GM21528 (cell line): ENCODE data around the gene OMP.
"Not testable (repeated sequence)": the region's sequence is repeated elsewhere in the genome, so short reads cannot be mapped to it uniquely, and the experiment has no call there.

Source experiments
- ATAC-seq: cut with Tn5 transposase; IDR thresholded peaks from one replicate; pipeline ENCODE4 v1.9.1; 2021; ENCODE audit warnings: mild to moderate bottlenecking, moderate library complexity; ENCODE audit not compliant: unreplicated experiment, low FRiP score

OMP gene

DNA sequence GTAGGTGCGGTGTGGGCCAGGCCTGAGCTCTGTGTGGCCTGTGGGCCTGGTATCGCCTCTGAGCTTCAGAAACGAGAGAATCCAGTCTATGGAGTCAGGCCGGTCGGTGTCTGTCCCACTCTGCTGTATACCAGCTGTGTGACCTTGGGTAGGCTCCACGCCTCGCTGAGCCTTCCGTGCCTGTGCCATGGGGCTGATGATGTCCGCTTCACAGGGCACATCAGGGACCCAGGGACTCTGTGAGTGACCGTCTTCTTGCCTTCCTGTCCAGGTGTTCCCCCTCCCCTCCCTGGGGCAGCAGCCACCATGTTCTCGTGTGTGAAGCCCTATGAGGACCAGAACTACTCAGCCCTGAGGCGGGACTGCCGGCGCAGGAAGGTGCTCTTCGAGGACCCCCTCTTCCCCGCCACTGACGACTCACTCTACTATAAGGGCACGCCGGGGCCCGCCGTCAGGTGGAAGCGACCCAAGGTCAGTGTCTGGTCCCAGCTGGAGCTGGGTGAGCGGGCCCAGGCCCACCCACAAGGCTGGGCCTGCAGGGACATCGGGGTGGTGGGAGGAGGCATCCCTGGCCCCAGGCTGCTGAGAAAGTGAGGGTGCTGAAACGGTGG is 18.0 kb upstream of the OMP start:
- no peak for ATAC-seq

GRCh38 chr11:77085652-77086051 is 17.0 kb upstream of the OMP start:
- no peak for ATAC-seq

DNA sequence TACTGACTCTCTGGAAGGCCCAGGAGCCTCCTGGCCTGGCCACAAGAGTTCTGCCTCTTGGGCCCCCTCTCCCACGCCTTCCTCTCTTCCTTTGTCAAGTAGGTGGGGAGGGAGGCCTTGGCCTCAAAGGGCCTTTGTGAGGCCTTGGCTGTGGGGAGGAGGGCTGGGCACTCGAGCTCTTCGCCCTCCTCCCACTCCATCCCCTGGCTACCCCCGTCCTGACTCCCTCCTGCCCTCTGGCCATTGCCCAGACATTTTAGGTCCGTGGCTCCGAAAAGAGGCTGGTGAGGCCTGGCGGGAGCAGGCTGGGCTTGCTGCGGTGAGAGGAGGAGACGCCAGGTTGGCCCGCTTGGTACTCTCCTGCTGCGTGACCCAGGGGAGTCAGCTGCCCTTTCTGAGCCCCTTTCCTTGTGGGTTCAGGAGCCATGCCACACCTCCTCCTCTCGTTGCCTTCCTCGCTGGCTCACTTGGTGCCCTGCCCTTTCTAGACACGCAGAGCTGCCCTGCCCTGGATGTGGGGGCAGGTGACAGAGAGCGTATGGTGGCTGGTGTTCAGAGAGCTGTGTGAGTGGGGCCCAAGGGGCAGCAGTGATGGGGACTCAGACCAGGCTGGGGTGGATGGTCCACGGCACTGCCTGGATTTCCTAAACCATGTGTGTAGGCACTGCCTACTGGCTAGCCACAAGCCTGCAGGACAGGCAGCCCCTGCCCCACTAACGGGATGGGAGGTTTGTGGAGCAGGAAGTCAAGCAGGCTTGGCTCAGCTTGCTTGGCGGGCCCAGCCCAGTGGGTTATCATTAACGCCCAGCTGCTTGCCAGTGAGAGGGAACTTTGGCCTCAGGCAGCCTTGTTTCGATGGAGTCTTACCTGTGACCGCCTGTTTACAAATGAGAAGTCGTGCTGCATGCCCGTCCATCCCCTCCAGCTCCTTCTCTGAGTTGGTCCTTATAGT is 15.8 kb upstream of the OMP start:
- no peak for ATAC-seq

GRCh38 chr11:77087723-77088225 is 14.9 kb upstream of the OMP start:
- ATAC-seq: no peak

- no peak for ATAC-seq
These were observed 14.2 kb upstream of the OMP start for GRCh38 chr11:77088236-77089003.

- no peak for ATAC-seq
These were observed 13.6 kb upstream of the OMP start for GRCh38 chr11:77089004-77089545.

DNA sequence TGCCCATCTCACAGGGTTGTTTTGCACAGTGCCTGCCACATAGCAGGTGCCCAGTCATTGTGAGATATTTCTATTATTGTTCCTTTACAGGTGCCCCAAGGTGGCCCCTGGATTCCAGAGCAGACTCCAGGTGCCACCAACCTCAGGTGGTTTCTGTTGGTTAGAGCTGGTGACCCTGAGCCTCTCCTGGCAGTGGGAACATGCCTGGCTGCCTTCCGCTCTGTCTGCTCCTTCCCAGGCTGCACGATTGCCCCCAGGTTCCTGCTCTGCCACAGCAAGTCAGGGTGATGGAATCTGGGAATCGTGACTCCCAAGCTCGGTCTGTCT is 12.6 kb upstream of the OMP start:
- ATAC-seq: no peak

DNA sequence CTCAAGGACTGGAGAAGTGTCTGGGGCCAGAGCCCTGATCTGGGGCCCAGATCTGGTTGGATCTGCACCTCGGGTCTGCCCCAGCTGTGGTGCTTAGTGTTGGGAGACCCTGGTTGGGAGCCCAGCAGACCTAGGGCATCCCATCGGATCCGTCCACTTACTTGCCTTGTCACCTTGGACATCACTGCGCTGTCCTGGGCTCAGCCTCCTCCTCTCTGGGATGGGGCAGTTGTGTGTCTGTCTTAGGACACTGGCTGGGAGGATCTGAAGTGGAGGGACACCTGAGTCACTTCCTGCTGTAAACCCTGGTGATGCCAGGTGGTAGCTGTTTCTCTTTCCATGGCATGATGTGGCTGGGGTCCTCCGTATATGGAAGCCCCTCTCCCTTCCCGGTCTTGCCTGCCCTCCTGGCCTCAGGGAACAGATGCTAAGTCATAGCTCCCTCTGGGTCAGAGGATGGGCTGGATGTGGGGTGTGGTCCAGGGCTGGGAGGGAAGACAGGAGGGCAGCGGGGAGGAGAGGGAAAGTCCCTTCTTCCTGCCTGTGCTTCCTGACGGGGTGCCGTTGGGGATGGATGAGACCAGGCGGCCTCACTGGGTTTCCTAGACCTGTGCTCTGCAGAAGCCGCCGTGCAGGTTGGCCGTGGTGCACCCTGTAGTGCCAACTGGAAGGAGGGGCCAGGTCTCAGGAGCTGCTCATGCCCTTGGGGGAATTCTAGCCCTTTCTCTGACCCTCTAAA is 12.1 kb upstream of the OMP start:
- no peak for ATAC-seq

- no peak for ATAC-seq
These were observed 11.3 kb upstream of the OMP start for GRCh38 chr11:77091146-77091940.

DNA sequence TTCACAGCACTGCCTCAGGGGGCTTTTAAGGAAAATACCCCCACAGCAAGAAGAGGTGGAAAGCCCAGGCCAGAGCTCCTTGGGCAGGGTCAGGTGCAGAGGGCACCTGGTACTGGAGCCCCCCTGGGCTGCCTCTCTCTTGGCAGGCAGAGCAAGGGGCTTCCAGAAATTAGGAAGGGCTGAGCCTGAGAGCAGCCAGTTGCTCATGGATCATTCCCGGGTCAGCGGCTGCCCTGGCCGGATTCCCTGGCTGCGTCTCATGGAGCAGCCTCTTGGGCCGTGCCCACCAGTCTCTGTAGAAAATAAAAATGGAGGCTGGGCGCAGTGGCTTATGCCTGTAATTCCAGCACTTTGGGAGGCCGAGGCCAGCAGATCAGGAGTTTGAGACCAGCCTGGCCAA is 10.3 kb upstream of the OMP start:
- ATAC-seq: no peak

- ATAC-seq: no peak
These were observed 9.4 kb upstream of the OMP start for GRCh38 chr11:77093056-77093891.

- no peak for ATAC-seq
These were observed 8.4 kb upstream of the OMP start for GRCh38 chr11:77093987-77094840.

DNA sequence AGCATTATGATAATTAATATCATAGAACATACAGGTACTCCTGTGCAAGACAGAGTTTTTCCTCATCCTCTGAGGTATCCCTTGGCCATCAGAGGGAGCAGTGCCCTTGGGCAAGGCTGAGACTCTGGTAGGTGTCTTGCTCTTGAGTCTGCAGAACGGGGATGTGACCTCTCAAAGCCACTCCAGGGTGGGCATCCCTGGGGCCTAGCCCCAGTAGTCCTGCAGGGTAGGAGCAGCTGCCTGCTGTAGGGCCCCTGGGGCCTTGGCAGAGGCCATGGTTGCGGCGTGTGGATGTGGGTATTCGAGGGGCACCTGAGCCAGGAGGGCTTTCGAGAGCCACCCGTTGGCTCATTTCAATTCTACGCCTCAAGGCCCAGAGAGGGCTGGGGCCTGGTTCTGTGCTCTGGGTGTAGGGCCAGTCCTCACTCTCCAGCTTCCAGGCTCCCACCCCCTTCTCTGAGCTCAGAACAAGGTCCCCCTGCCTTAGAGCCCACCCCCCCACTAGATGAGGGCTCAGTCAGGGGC is 7.7 kb upstream of the OMP start:
- ATAC-seq: no peak

DNA sequence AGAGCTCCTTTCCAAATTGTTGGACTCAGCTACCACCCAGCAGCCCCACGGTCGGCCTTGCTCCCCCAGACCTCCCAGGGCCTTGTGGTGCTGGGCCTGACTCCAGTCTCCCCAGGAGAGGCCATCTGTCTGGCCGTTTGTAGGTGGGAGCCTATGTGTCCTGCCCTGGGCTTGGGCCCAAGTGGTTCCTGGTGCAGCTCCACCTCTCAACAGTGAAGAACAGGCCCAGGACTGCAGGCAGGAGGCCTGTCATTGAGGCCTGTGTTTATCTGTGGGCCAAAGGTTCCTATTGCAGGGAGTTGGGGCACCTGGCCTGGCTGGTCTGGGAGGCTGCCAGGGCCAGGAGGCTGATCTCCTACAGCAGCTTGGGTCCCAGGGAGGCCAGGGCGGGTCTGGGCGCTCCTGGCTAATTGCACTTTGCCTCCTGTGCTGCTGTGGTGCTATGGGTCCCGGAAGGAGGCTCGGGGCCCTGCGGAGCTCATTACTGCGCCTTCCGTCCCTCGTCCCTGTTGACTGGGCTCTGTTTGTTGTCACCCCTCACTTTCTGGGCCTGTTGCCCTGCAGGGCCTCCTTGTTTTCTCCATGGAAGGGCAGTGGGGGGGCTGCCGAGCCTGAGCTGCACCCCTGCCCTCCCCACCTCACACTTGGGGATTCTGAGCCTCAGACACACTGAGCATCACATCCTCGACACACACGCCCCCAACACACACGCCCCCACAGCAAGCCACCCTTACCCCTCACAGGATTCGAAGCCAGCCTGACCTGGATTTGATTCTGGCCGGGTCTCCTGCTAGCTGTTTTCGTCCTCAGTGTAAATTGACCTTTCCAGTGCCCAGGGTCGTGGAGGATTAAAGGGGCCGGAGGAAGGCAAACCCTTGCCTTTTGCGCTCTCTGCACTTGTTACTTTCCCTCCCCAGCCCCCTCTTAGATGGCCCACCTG is 6.8 kb upstream of the OMP start:
- no peak for ATAC-seq

- ATAC-seq: no peak
These were observed 6.0 kb upstream of the OMP start for GRCh38 chr11:77096591-77097019.

DNA sequence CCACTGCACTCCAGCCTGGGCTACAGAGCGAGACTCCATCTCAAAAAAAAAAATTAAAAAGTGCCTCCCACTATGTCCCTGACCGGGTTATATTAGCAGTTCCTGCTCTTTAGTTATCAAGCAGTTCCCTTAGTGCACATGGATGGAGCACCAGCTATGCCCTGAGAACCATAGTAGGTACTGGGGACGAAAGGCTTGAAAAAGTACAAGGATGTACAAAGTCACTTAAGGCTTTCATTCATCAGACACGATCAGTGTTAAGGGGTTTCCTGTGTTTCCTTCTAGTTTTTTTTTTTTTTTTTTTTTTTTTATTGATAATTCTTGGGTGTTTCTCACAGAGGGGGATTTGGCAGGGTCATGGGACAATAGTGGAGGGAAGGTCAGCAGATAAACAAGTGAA is 5.5 kb upstream of the OMP start:
- ATAC-seq: not testable (repeated sequence)
